ENCODE results near the gene FOXP1.

The FOXP1 gene

DNA sequence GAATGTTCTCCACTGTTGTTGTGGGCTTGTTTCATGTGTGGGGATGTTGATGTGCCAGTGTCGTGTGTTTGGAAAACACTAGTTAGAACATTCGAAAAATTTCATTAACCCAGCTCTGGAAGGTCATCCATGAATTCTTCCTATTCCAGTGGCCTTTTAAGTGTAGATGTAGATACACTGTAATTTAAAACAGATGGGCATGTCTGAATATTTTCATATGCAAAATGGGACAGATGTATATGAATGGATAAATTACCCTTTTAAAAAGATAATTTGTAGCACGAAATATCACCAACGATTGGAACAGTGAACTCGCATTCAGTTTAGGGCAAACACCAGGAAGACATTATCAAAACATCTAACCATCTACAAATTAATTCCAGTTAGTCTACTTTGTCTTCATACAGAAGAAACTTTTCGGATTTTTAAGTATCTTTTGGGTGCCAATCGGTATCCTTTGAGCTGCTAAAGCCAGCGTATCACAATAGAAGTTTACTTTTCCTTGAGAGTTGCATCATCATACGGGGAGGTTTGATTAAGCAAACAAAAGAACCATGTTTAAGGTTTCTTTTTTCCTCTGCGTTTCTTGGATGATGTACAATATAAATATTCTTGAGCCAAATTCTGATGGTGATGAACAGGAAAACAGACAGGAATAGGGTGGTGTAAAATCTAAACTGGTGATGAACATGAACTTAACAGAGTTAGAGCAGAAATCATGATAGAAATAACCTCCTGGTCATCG lies 528.1 kb downstream of the FOXP1 start:
- no peak for DNase-seq (ENCODE audit: low read depth)

- no peak for DNase-seq (ENCODE audit: low read depth)
These were observed 529.2 kb downstream of the FOXP1 start for GRCh38 chr3:71054312-71054711.

GRCh38 chr3:71053495-71053894 lies 530.0 kb downstream of the FOXP1 start:
- no peak for DNase-seq (ENCODE audit: low read depth)

- DNase-seq (ENCODE audit: low read depth): no peak
These were observed 530.8 kb downstream of the FOXP1 start for GRCh38 chr3:71052716-71053115.

GRCh38 chr3:71051893-71052687 lies 531.4 kb downstream of the FOXP1 start:
- no peak for DNase-seq (ENCODE audit: low read depth)

DNA sequence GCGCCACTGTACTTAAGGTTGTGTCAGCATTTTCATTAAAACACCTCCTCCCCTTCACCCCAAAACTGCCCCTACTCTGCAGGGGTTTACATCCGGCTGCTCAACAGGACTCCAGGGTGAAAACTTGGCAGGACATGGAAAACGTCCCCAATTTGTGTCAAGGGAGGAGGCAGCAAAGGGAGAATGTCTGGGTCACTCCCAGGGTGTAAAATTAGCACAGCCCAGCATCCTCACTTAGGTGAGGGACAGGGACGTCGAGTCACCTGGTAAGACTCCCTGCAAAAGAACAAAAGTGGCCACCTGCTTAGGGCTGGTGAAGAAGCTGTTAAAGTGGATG lies 532.3 kb downstream of the FOXP1 start:
- no peak for DNase-seq (ENCODE audit: low read depth)

DNA sequence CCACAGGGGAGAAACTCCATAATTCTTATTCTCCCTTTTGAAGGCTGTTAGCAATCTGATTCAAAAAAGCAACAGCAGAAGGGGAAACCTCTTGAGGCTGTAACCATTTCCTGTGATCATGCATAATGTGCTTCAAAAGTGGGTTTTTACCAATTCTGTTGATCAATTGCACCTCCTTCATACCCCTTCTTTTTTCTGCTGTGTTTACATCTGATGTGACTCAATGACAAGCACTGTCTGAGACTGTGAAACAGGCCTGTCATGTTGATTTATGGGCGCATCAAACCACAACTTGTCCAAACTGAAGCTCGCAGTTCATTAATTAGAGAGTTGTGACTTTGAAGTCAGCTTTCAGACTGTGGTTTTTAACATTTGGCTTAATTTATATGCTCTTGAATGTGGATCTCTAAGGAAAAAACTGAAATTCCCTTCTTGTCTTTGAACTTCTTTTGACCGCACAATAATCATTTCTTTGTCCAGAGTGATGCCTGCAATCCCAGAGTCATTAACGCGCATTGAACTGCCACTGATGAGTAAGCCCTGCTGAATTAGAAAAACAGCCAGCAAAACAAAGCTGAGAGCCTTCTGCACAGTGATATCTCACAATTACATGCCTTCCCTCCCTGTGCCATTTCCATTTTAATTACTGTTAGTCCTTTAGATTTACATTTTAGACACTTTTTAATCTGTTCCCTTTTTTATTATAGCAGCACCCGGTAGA lies 532.8 kb downstream of the FOXP1 start:
- peak; percentile 33 for DNase-seq (ENCODE audit: low read depth)

DNA sequence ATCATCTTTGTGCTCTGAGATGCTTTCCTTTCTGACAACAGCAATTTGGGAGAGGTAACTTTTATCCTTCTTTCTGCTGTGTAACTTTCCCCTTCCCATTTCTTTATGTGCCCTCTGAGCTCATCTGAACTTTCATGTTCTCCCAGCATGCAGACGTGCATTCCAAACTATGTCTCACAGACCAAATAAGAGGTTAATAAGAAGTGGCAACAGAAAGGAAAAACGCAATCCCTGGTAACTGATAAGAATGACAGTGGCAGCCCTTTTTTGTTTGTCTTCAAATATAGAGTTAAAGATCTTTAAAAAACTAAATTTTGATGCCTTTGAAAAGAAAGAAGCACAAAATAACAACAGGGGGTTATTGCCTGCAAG lies 533.4 kb downstream of the FOXP1 start:
- no peak for DNase-seq (ENCODE audit: low read depth)

DNA sequence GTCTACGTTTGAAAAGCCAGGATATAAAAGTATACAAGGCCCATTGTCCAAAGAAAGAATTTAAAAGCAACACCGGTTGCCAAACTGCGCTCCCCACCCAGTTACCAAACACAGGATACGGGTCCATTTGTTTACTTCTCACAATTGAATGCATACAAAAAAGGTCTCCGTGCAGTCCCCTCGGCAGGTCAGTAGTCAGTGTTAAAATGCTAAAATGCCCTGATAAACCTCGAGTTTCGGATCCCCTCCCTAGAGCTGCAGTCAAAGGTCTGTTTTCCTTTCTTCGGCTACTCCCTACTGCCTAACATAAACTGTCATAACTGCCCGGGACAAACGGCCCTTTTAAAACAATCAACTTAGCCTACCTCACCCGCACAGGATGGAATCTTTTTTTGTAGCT lies 534.6 kb downstream of the FOXP1 start:
- DNase-seq (ENCODE audit: low read depth): no peak

GRCh38 chr3:71047616-71048531 lies 535.7 kb downstream of the FOXP1 start:
- DNase-seq (ENCODE audit: low read depth): no peak

GRCh38 chr3:71046791-71047190 lies 536.7 kb downstream of the FOXP1 start:
- no peak for DNase-seq (ENCODE audit: low read depth)

DNA sequence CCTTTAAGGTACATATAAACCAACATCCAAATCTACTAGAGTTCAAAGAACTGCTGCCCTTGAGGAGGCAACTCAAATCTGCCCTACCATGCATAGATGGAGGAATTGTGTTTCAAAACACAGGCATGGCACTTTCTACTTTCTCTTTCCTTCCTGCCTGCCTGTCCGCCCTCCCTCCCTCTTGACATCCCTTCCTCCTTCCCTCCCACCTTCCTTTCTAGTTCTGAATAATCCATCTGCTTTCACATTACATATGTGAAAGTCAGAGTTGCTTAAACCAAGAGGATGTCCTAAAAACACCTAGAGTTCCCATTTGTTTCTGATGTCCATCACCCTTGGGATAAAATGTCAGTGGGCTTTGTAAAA lies 537.6 kb downstream of the FOXP1 start:
- DNase-seq (ENCODE audit: low read depth): no peak

GRCh38 chr3:71045212-71045916 lies 538.2 kb downstream of the FOXP1 start:
- DNase-seq (ENCODE audit: low read depth): no peak

DNA sequence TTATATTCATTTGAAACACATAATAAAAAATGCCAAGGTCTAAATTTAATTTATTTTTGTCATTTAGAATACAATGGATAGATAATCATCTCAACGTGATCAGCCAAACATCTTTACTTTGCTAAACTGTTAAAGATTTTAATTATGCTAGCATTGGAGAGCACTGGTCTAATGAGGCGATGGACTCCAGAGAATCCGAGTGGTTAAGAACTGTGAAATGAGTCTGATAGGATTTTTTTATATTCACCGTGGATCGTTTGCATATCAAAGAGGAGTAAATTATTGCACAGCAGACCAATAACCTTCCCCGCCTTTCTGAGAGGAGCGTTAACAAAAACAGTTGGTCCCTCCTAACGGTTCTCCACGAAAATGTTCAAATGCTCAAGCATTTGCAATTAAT lies 540.8 kb downstream of the FOXP1 start:
- DNase-seq (ENCODE audit: low read depth): no peak

DNA sequence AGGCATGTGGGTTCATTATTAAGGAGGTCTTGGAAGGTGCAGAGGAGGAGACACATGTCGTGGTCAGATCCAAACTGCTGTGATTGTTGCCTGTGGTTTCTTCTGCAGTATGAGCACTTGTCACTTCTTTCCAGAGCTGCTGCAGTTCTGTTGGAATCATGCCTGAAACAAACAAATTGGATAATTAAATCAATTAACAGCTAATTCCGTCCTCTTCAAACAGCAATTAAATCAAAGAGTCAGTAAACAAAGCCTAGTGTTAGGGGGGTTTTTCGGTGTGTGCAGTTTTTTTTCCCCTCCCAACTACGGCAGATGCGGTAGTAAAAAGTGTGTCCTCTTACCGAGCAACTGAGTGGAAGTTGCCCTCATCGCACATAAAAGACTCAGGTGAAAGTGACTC lies 542.2 kb downstream of the FOXP1 start:
- DNase-seq (ENCODE audit: low read depth): no peak

- no peak for DNase-seq (ENCODE audit: low read depth)
These were observed 544.2 kb downstream of the FOXP1 start for GRCh38 chr3:71039332-71039731.

DNA sequence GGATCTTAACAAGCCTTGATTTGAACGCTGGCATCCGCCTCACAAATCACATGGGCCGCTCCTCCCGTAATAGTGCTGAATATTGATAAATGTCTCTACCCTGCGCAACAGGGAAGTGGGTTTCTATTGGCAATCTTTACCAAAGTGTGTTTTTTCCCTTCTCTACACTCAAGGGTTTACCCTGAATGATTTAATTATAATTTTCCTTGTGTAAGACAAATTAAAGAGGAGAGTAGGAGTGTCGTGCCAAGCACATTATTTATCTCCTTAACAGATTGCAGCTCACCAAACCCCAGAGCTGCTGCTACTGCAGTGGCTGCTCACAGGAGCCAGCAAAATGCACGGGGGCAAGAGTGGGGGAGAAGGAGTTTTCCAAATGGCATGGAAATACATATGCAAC lies 545.8 kb downstream of the FOXP1 start:
- DNase-seq (ENCODE audit: low read depth): no peak

- no peak for DNase-seq (ENCODE audit: low read depth)
These were observed 547.6 kb downstream of the FOXP1 start for GRCh38 chr3:71035886-71036285.

GRCh38 chr3:71035314-71035713 lies 548.2 kb downstream of the FOXP1 start:
- no peak for DNase-seq (ENCODE audit: low read depth)

GRCh38 chr3:71033681-71034220 lies 549.8 kb downstream of the FOXP1 start:
- DNase-seq (ENCODE audit: low read depth): no peak

DNA sequence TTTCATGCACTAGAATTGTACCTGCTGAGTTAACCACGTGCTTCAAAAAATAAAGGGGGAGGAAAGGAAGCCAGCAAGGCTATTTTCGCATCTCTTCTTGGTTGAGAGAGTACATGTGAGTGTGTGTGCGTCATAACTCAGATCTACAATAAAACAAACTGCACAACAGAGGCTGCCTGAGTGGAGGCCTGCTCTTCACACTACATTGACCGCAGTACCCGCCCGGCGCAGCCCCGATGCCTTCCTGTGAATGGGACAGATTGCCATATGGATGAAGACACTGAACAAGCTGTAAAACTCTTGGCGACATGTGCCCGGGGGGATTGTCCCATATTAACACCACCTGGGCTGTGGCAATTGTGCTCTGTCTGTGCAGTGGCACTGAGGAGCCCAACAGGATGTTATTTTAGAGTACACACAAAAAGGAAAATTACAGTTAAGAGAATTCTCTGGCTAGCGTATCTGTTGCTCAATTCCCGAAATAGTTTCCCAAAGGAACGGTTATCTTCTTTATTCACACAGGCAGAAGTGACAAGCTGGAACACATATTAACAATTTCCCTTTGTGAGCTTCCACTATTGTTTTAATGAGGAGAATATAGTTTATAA lies 551.5 kb downstream of the FOXP1 start:
- DNase-seq (ENCODE audit: low read depth): no peak
